MCF 10A (cell line): ENCODE results near the gene FBN1. TPM values are rescaled to one million over a fixed set of nuclear protein-coding genes. Genes with fewer than 3 reads are reported as not detected.
A peak's percentile ranks its signal among the peaks of the same experiment; 100 is the strongest.

Experiments
- BruUV-seq: library from RNA; stranded (reverse); fragments of 400-500 nt; replicated peaks from 2 replicates; lab custom pipeline; 2021; lab: Mats Ljungman, UMichigan
- CTCF ChIA-PET: fragments of 300-600 bp; sonication (Branson Sonifier 250); formaldehyde crosslinking; extraction: SDS; loops from one replicate; lab custom pipeline; 2021; ENCODE audit warnings: antibody characterized with exemption, inconsistent platforms; lab: Yijun Ruan, JAX
- POLR2A ChIA-PET: fragments of 300-600, 350-650 bp; sonication (Branson Sonifier 250); formaldehyde crosslinking; extraction: SDS; loops from one replicate; lab custom pipeline; 2020; ENCODE audit warnings: antibody characterized with exemption, inconsistent platforms; lab: Yijun Ruan, JAX
- DNase-seq: peaks from one replicate; pipeline ENCODE4 v3.0.0-alpha.2; 2018; ENCODE audit not compliant: unreplicated experiment
- H3K27ac Mint-ChIP-seq: one replicate; pipeline ENCODE4 v1.8.0; 2022; ENCODE audit warnings: mild to moderate bottlenecking, low read depth, mixed read lengths; ENCODE audit not compliant: unreplicated experiment
- H3K27me3 Mint-ChIP-seq: one replicate; pipeline ENCODE4 v1.8.0; 2022; ENCODE audit warnings: mixed read lengths; ENCODE audit not compliant: insufficient read depth, unreplicated experiment
- H3K36me3 Mint-ChIP-seq: one replicate; pipeline ENCODE4 v1.8.0; 2022; ENCODE audit warnings: mild to moderate bottlenecking, moderate library complexity, mixed read lengths; ENCODE audit not compliant: insufficient read depth, unreplicated experiment
- H3K4me1 Mint-ChIP-seq: one replicate; pipeline ENCODE4 v1.8.0; 2022; ENCODE audit warnings: mixed read lengths; ENCODE audit not compliant: insufficient read depth, unreplicated experiment
- H3K4me3 Mint-ChIP-seq: one replicate; pipeline ENCODE4 v1.8.0; 2022; ENCODE audit warnings: mild to moderate bottlenecking, moderate library complexity, mixed read lengths; ENCODE audit not compliant: unreplicated experiment
- H3K9me3 Mint-ChIP-seq: one replicate; pipeline ENCODE4 v1.8.0; 2022; ENCODE audit warnings: mixed read lengths; ENCODE audit not compliant: unreplicated experiment
- intact Hi-C: fragments of 100-400 bp; cut with micrococcal nuclease; formaldehyde crosslinking; loops from 2 replicates; pipeline ENCODE4 v1.14.1; 2022
- total RNA-seq: library from RNA; stranded (reverse); gene quantifications from 2 replicates; pipeline ENCODE4 v1.2.3, GENCODE V29; 2022
- TF ChIP-seq, protein P1 (sequence below): fragments of 200-600 bp; IDR thresholded peaks from one replicate; pipeline ENCODE4 v1.8.0; 2022; ENCODE audit warnings: antibody characterized with exemption, mild to moderate bottlenecking; ENCODE audit not compliant: unreplicated experiment

FBN1 gene
- total RNA-seq, 1 experiment from 2014 or later: 14.3 TPM

DNA sequence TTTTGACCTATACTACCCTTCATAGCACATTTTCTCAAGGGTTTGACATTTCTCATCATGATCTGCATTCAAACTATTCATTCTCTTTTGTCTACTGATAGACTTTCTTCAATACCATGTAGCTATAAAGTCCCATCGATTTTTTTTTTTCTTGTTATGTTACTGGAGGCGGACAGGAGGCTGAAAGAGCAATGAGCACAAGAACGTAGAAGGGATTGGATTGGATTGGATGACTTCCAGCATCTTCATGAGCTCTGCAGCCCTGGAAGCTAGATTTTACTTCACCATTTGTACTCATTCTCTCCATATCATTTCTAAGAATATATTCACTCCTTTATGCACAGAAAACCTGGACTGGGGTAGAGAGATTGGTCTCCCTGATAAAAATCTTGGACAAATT is 271.0 kb downstream of the FBN1 start:
- Mint-ChIP-seq H3K4me3 (peak overlapping the region; percentile 6), H3K4me1 (peaks cover 12% of the 10 kb centered on the region), H3K27ac (peak overlapping the region; percentile 47), H3K9me3 (no peaks in the 10 kb centered on the region), H3K36me3 (no peaks in the 10 kb centered on the region), H3K27me3 (no peaks in the 10 kb centered on the region)
- DNase-seq: no peak
- TF ChIP-seq, protein P1, sequence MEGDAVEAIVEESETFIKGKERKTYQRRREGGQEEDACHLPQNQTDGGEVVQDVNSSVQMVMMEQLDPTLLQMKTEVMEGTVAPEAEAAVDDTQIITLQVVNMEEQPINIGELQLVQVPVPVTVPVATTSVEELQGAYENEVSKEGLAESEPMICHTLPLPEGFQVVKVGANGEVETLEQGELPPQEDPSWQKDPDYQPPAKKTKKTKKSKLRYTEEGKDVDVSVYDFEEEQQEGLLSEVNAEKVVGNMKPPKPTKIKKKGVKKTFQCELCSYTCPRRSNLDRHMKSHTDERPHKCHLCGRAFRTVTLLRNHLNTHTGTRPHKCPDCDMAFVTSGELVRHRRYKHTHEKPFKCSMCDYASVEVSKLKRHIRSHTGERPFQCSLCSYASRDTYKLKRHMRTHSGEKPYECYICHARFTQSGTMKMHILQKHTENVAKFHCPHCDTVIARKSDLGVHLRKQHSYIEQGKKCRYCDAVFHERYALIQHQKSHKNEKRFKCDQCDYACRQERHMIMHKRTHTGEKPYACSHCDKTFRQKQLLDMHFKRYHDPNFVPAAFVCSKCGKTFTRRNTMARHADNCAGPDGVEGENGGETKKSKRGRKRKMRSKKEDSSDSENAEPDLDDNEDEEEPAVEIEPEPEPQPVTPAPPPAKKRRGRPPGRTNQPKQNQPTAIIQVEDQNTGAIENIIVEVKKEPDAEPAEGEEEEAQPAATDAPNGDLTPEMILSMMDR: no peak
- no TSS peak for BruUV-seq
- ChIA-PET CTCF (interaction anchor here (0.6 to 2.8 kb wide), 10 partner anchors 10 to 1770 kb away, joined by 3 to 17 read pairs (median 4); no protein-coding TSS in a partner anchor), POLR2A (interaction anchor here (0.7 to 2.3 kb wide), 4 partner anchors 10 to 272 kb away, joined by 3 to 8 read pairs (median 4); no protein-coding TSS in a partner anchor)
- intact Hi-C loops: no loop called here

- TF ChIP-seq, protein P1: no peak
- H3K27ac Mint-ChIP-seq: peak overlapping the region; percentile 47
- peak overlapping the region; percentile 6 for H3K4me3 Mint-ChIP-seq
- ChIA-PET POLR2A (interaction anchor here (0.7 to 2.3 kb wide), 5 partner anchors 11 to 273 kb away, joined by 3 to 8 read pairs (median 3); no protein-coding TSS in a partner anchor), CTCF (interaction anchor here (0.6 to 2.8 kb wide), 9 partner anchors 10 to 1771 kb away, joined by 3 to 17 read pairs (median 4); no protein-coding TSS in a partner anchor)
- intact Hi-C loops: no loop called here
- H3K4me1 Mint-ChIP-seq: peaks cover 12% of the 10 kb centered on the region
- H3K9me3 Mint-ChIP-seq: no peaks in the 10 kb centered on the region
- H3K36me3 Mint-ChIP-seq: no peaks in the 10 kb centered on the region
- DNase-seq: peak; percentile 91
- no TSS peak for BruUV-seq
- no peaks in the 10 kb centered on the region for H3K27me3 Mint-ChIP-seq
Observed at GRCh38 chr15:48373821-48374451, 271.6 kb downstream of the FBN1 start.

DNA sequence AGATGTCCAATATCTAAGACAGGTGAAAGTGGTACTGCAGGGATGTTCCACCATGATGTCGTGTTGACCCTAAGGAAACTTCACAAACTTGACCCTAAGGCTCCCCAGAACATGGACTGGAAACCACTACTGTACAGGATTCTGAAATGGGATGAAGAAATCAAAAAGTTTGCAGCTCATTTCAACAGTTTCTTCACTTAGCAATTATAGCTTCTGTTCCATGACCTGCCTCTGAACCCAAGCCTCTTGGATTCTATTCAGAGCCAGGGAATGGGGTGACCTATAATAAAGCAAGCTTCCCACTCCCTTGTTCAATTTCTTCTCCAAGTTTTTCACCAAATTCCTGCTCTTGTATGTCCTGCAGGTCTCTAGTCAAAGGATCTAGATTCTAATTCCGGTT is 273.5 kb downstream of the FBN1 start:
- Mint-ChIP-seq H3K4me1 (peaks cover 18% of the 10 kb centered on the region), H3K36me3 (no peaks in the 10 kb centered on the region), H3K27me3 (no peaks in the 10 kb centered on the region), H3K9me3 (no peaks in the 10 kb centered on the region), H3K4me3 (no peak overlapping the region), H3K27ac (no peak overlapping the region)
- ChIA-PET POLR2A (interaction anchor here (0.8 to 1.5 kb wide), 2 partner anchors 13 kb away, joined by 3 to 5 read pairs; no protein-coding TSS in a partner anchor), CTCF (interaction anchor here (0.6 to 5.2 kb wide), 3 partner anchors 10 to 595 kb away, joined by 4 to 26 read pairs (median 5); no protein-coding TSS in a partner anchor)
- TF ChIP-seq, protein P1: no peak
- no peak for DNase-seq
- BruUV-seq: no TSS peak
- intact Hi-C loops: no loop called here

GRCh38 chr15:48371550-48371949 is 274.0 kb downstream of the FBN1 start:
- TF ChIP-seq, protein P1: no peak
- ChIA-PET CTCF (interaction anchor here (0.6 to 5.2 kb wide), 3 partner anchors 10 to 595 kb away, joined by 4 to 26 read pairs (median 5); no protein-coding TSS in a partner anchor), POLR2A (interaction anchor here (0.7 to 1.5 kb wide), 3 partner anchors 12 to 300 kb away, joined by 3 to 5 read pairs (median 3); no protein-coding TSS in a partner anchor)
- Mint-ChIP-seq H3K36me3 (no peaks in the 10 kb centered on the region), H3K9me3 (no peaks in the 10 kb centered on the region), H3K27me3 (no peaks in the 10 kb centered on the region), H3K4me3 (no peak overlapping the region), H3K4me1 (peaks cover 18% of the 10 kb centered on the region), H3K27ac (no peak overlapping the region)
- intact Hi-C loops: no loop called here
- BruUV-seq: no TSS peak
- no peak for DNase-seq
